Measurements from ENCODE around the gene KCTD10. TPM values are rescaled to one million over a fixed set of nuclear protein-coding genes. Genes with fewer than 3 reads are reported as not detected.

The KCTD10 gene
- total RNA-seq, 4 donors from 2014 or later = 58.6 to 77.7 (median 67.2) TPM

- WGBS, 2 donors = 21 to 30% methylated on average over 5 of the region's 5 CpGs
- DNase-seq (ENCODE audit: low spot score in 2 of 2) = no peak
- H3K36me3 ChIP-seq = peaks cover 0 to 43% (median 6%) of the 10 kb centered on the region in 3 donors
- peak overlapping the region; percentile 83 to 96 (median 88) for H3K27ac ChIP-seq
- no peak for TF ChIP-seq EP300 (IDR thresholded peaks at IDR 0.05)
- TF ChIP-seq CTCF (IDR thresholded peaks at IDR 0.05) = no peak
- no peak for TF ChIP-seq POLR2A (IDR thresholded peaks at IDR 0.05)
- H3K4me1 ChIP-seq = peaks cover 0 to 97% (median 74%) of the 10 kb centered on the region in 4 donors
- peak overlapping the region in 2 of 4 donors; percentile 11 for H3K4me3 ChIP-seq
- H3K9me3 ChIP-seq = no peaks in the 10 kb centered on the region
- H3K27me3 ChIP-seq = no peaks in the 10 kb centered on the region
Observed at GRCh38 chr12:109463756-109464155, 13.3 kb downstream of the KCTD10 start.

GRCh38 chr12:109462868-109463692 lies 14.0 kb downstream of the KCTD10 start:
- 7 to 8% methylated on average over 14 of the region's 14 CpGs for WGBS, 2 donors
- Histone ChIP-seq H3K4me3 (peak overlapping the region in 2 of 4 donors; percentile 11), H3K27ac (peak overlapping the region; percentile 83 to 96 (median 88)), H3K9me3 (no peaks in the 10 kb centered on the region), H3K27me3 (no peaks in the 10 kb centered on the region), H3K4me1 (peaks cover 0 to 100% (median 79%) of the 10 kb centered on the region in 4 donors), H3K36me3 (peaks cover 0 to 36% (median 6%) of the 10 kb centered on the region in 3 donors)
- peak; percentile 80 to 88 for DNase-seq (ENCODE audit: low spot score in 2 of 2)
- peak; percentile 26 to 90 for TF ChIP-seq EP300 (IDR thresholded peaks at IDR 0.05)
- no peak for TF ChIP-seq CTCF (IDR thresholded peaks at IDR 0.05)

DNA sequence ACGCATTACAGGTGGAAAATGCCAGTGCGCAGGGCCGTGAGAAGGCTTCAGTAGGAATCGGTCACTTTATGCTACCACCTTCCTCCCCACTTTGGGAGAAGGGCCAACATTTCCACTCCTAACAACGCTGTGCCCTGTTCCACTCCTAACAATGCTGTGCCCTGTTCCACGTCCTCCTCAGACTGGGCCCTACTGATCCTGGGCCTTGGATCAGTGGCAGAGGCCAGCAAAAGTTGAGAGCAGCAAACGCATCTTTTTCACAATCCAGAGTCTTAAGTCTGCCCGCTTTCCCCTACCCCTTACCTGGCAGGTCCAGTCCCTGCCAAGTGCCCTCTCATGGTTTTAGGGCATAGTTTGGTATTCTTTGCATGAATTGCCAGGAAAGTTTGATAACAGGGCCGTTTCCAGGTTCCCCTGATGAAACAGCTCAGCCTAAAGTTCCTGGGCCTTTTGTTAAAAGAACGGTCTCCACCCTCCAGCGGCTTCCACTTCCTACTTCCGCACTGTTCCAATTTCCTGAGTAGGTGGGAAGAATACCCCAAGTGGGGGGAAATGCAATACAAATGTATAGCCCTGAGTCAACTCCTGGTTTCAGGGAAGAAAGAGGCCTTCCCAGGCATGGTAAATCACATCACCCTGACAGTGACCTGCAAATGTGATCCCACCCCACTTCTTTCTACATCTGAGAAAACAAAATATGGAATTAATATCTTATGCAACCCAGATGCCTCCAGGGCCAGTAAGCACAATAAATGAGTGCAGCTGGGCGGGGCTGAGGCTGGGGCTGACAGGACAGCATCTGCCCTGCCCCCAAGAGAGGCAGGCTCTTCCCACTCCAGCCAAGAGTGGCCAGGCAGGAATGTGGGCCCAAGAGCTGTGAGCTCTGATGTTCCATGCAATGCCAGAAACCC lies 15.0 kb downstream of the KCTD10 start:
- TF ChIP-seq CTCF (IDR thresholded peaks at IDR 0.05) = no peak
- no peak for TF ChIP-seq POLR2A (IDR thresholded peaks at IDR 0.05)
- peak in 1 of 2 donors; percentile 67 for TF ChIP-seq EP300 (IDR thresholded peaks at IDR 0.05)
- no peak overlapping the region for H3K4me3 ChIP-seq
- H3K4me1 ChIP-seq = peaks cover 0 to 97% (median 76%) of the 10 kb centered on the region in 4 donors
- peak overlapping the region; percentile 83 to 96 (median 88) for H3K27ac ChIP-seq
- H3K9me3 ChIP-seq = no peaks in the 10 kb centered on the region
- DNase-seq (ENCODE audit: low spot score in 2 of 2) = peak; percentile 89 to 90
- H3K27me3 ChIP-seq = no peaks in the 10 kb centered on the region
- 37 to 41% methylated on average over 13 of the region's 13 CpGs for WGBS, 2 donors
- peaks cover under 1 to 32% (median 6%) of the 10 kb centered on the region in 3 donors for H3K36me3 ChIP-seq

GRCh38 chr12:109461049-109461845 lies 15.9 kb downstream of the KCTD10 start:
- peak overlapping the region; percentile 83 to 96 (median 88) for H3K27ac ChIP-seq
- H3K36me3 ChIP-seq = peaks cover 2 to 32% (median 6%) of the 10 kb centered on the region in 3 donors
- no peak overlapping the region for H3K4me3 ChIP-seq
- H3K9me3 ChIP-seq = no peaks in the 10 kb centered on the region
- H3K27me3 ChIP-seq = no peaks in the 10 kb centered on the region
- 37 to 40% methylated on average over 7 to 8 of the region's 8 CpGs for WGBS, 2 donors
- TF ChIP-seq EP300 (IDR thresholded peaks at IDR 0.05) (peak in 1 of 2 donors; percentile 25), POLR2A (IDR thresholded peaks at IDR 0.05) (no peak)
- DNase-seq (ENCODE audit: low spot score in 2 of 2) = peak in 1 of 2 donors; percentile 19
- H3K4me1 ChIP-seq = peaks cover 0 to 88% (median 69%) of the 10 kb centered on the region in 4 donors

DNA sequence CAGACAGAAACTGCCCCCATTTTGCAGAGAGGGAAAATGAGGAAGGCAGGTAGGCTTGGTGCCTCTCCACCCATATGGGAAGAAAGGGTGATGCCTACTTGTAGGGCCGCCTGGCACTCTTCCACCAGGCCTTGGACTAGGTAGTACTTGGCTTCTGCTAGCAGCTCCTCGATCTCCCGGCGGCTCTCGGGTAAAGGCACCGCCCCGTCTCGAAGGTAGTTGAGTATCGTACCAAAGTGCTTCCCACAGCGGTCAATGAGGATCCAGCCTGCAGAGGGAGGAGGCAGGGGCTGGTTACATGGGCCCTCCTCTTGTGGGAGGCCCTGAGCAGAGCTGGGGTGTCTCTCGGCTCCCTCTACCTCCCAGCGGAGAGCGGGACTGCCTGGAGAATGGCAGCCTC lies 16.6 kb downstream of the KCTD10 start:
- WGBS, 2 donors = 86 to 97% methylated on average over 11 to 13 of the region's 13 CpGs
- peaks cover 0 to 81% (median 66%) of the 10 kb centered on the region in 4 donors for H3K4me1 ChIP-seq
- no peaks in the 10 kb centered on the region for H3K27me3 ChIP-seq
- no peak overlapping the region for H3K4me3 ChIP-seq
- H3K27ac ChIP-seq = peak overlapping the region; percentile 83 to 96 (median 88)
- H3K36me3 ChIP-seq = peaks cover 2 to 33% (median 12%) of the 10 kb centered on the region in 3 donors
- TF ChIP-seq CTCF (IDR thresholded peaks at IDR 0.05) (no peak), POLR2A (IDR thresholded peaks at IDR 0.05) (no peak), EP300 (IDR thresholded peaks at IDR 0.05) (no peak)
- no peaks in the 10 kb centered on the region for H3K9me3 ChIP-seq
- no peak for DNase-seq (ENCODE audit: low spot score in 2 of 2)
